PC-3 (cell line): ENCODE results near the gene DLG2. TPM values are rescaled to one million over a fixed set of nuclear protein-coding genes. Genes with fewer than 3 reads are reported as not detected.
"Not testable (repeated sequence)": the region's sequence is repeated elsewhere in the genome, so short reads cannot be mapped to it uniquely, and the experiment has no call there.

Experiments used
- ATAC-seq: fragments of 200-7000 bp; cut with Tn5 transposase; 2 replicates; pipeline ENCODE4 v1.9.1; 2020; ENCODE audit warnings: mild to moderate bottlenecking, moderate library complexity
- BruUV-seq: library from RNA; stranded (reverse); fragments of 400-500 nt; replicated peaks from 2 replicates; lab custom pipeline; 2021; lab: Mats Ljungman, UMichigan
- CTCF ChIA-PET: fragments of 300-600 bp; sonication (Branson Sonifier 250); formaldehyde crosslinking; loops from one replicate; lab custom pipeline; 2022; ENCODE audit warnings: antibody characterized with exemption; lab: Charles Lee
- POLR2A ChIA-PET: fragments of 300-600 bp; sonication (Branson Sonifier 250); formaldehyde crosslinking; loops from one replicate; lab custom pipeline; 2022; ENCODE audit warnings: antibody characterized with exemption; ENCODE audit not compliant: unreplicated experiment; lab: Charles Lee
- DNase-seq: peaks from one replicate; pipeline ENCODE4 v3.0.0-alpha.2; 2015
- H2AFZ ChIP-seq: fragments of 300-600 bp; sonication (generic); 2 replicates; pipeline ENCODE4 v1.6.0; 2016; ENCODE audit warnings: antibody characterized with exemption, low read length
- H3F3A ChIP-seq: fragments of 300-600 bp; sonication (generic); one replicate; pipeline ENCODE4 v1.6.0; 2017; ENCODE audit warnings: antibody characterized with exemption, low read length, control low read depth, mild to moderate bottlenecking; ENCODE audit not compliant: unreplicated experiment
- H3K27ac ChIP-seq: fragments of 300-600 bp; sonication (generic); 2 replicates; pipeline ENCODE4 v1.5.1; 2016; ENCODE audit warnings: mild to moderate bottlenecking, low read length
- H3K27me3 ChIP-seq: fragments of 300-600 bp; sonication (generic); 2 replicates; pipeline ENCODE4 v1.6.1; 2016; ENCODE audit warnings: low read length, mixed read lengths
- H3K36me3 ChIP-seq: fragments of 300-600 bp; sonication (generic); 2 replicates; pipeline ENCODE4 v1.6.1; 2016; ENCODE audit warnings: low read depth, mixed run types, low read length, mixed read lengths
- H3K4me1 ChIP-seq: fragments of 300-600 bp; sonication (generic); 2 replicates; pipeline ENCODE4 v1.5.1; 2016; ENCODE audit warnings: low read length; ENCODE audit not compliant: insufficient read depth
- H3K4me2 ChIP-seq: fragments of 300-600 bp; sonication (generic); 2 replicates; pipeline ENCODE4 v1.6.0; 2016; ENCODE audit warnings: low read length
- H3K4me3 ChIP-seq: fragments of 300-600 bp; sonication (generic); 2 replicates; pipeline ENCODE4 v1.5.1; 2016; ENCODE audit warnings: mild to moderate bottlenecking, low read length, mixed read lengths
- H3K79me2 ChIP-seq: fragments of 300-600 bp; sonication (generic); 2 replicates; pipeline ENCODE4 v1.6.1; 2017; ENCODE audit warnings: low read length, mixed read lengths
- H3K9ac ChIP-seq: fragments of 300-600 bp; sonication (generic); 2 replicates; pipeline ENCODE4 v1.6.0; 2016; ENCODE audit warnings: mild to moderate bottlenecking, low read length
- H3K9me2 ChIP-seq: fragments of 300-600 bp; sonication (generic); replicated peaks from 2 replicates; pipeline ENCODE4 v1.6.1; 2016; ENCODE audit warnings: mixed run types, low read length, mixed read lengths
- H3K9me3 ChIP-seq: fragments of 300-600 bp; sonication (generic); 2 replicates; pipeline ENCODE4 v1.6.1; 2016; ENCODE audit warnings: low read length, mixed read lengths
- H4K20me1 ChIP-seq: fragments of 300-600 bp; sonication (generic); 2 replicates; pipeline ENCODE4 v1.6.1; 2016; ENCODE audit warnings: low read length, mixed read lengths
- EZH2 ChIP-seq: fragments of 300-600 bp; sonication (generic); IDR thresholded peaks from one replicate; pipeline ENCODE4 v1.6.1; 2017; ENCODE audit warnings: antibody characterized with exemption, mild to moderate bottlenecking, low read length; ENCODE audit not compliant: unreplicated experiment
- EZH2phosphoT487 ChIP-seq: fragments of 300-600 bp; sonication (generic); IDR thresholded peaks from 2 replicates; pipeline ENCODE4 v1.6.1; 2018; ENCODE audit warnings: mild to moderate bottlenecking, antibody characterized with exemption, low read length, borderline replicate concordance
- intact Hi-C: fragments of 100-400 bp; cut with micrococcal nuclease; formaldehyde crosslinking; loops from 2 replicates; pipeline ENCODE4 v1.9.0; 2023
- total RNA-seq: library from RNA; depleted of rRNA; stranded (reverse); fragments of >200 nt; gene quantifications from 2 replicates; pipeline ENCODE4 v1.2.3, GENCODE V29; 2014
- TF ChIP-seq, protein P1 (sequence below): fragments of 300-600 bp; sonication (generic); conservative IDR thresholded peaks from 2 replicates; pipeline ENCODE4 v1.5.1; 2017; ENCODE audit warnings: antibody characterized with exemption, low read depth, mild to moderate bottlenecking, low read length

DLG2 gene
- total RNA-seq, 1 experiment from 2014 or later = 0.58 TPM

DNA sequence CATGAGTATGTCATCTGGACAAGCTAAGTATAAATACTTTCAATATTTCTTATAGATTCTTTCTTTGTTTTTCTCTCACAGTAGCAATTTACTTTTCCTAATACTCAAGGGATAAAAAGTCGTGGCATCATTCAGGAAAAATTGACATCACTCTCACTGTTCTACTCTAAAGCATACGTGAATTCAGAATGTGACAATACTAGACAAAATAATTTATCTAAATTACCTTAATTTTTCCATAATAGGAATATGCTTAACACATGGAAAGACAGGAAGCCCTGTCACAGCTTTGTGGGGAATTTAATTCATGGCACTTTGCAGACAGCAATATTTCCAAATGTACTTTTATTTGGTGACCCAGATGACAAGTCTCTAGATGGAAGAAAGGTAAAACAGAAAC lies 394.6 kb downstream of the DLG2 start:
- H3K27ac ChIP-seq = no peak overlapping the region
- ATAC-seq (no peak), DNase-seq (no peak)
- H3K36me3 ChIP-seq = no peaks in the 10 kb centered on the region
- no peaks in the 10 kb centered on the region for H3K79me2 ChIP-seq
- no peak overlapping the region for H3K9ac ChIP-seq
- H3K27me3 ChIP-seq = no peaks in the 10 kb centered on the region
- H2AFZ ChIP-seq = no peak overlapping the region
- CTCF ChIA-PET = no interaction called here
- no peak for TF ChIP-seq EZH2
- TF ChIP-seq, protein P1, sequence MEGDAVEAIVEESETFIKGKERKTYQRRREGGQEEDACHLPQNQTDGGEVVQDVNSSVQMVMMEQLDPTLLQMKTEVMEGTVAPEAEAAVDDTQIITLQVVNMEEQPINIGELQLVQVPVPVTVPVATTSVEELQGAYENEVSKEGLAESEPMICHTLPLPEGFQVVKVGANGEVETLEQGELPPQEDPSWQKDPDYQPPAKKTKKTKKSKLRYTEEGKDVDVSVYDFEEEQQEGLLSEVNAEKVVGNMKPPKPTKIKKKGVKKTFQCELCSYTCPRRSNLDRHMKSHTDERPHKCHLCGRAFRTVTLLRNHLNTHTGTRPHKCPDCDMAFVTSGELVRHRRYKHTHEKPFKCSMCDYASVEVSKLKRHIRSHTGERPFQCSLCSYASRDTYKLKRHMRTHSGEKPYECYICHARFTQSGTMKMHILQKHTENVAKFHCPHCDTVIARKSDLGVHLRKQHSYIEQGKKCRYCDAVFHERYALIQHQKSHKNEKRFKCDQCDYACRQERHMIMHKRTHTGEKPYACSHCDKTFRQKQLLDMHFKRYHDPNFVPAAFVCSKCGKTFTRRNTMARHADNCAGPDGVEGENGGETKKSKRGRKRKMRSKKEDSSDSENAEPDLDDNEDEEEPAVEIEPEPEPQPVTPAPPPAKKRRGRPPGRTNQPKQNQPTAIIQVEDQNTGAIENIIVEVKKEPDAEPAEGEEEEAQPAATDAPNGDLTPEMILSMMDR = no peak
- no peak for TF ChIP-seq EZH2phosphoT487
- H3K4me2 ChIP-seq = no peak overlapping the region
- no peaks in the 10 kb centered on the region for H3K9me2 ChIP-seq
- H4K20me1 ChIP-seq = no peaks in the 10 kb centered on the region
- no TSS peak for BruUV-seq
- no peaks in the 10 kb centered on the region for H3K9me3 ChIP-seq
- H3K4me1 ChIP-seq = no peaks in the 10 kb centered on the region
- no peak overlapping the region for H3K4me3 ChIP-seq
- H3F3A ChIP-seq = no peaks in the 10 kb centered on the region
- POLR2A ChIA-PET = no interaction called here
- intact Hi-C loops = no loop called here

DNA sequence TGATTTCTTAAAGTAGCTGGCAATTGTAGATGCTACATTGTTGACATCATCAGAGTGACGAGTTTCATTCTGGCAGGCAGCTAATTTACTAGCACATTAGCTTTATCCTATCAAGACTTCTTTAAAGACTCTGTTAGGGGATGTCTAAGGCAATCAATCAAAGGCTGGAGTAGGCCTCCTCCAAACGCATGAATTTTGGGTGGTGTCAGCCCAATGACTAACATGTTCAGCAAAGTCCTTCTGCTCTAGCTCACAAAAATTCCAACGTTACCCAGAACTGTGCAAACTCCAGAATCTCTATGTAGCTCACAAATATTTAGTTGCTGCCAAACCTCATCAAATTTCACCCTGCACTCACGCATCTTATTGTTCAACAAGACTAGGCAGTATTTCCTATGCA lies 395.6 kb downstream of the DLG2 start:
- no peak overlapping the region for H3K27ac ChIP-seq
- ATAC-seq (no peak), DNase-seq (no peak)
- no peak overlapping the region for H3K4me3 ChIP-seq
- CTCF ChIA-PET = no interaction called here
- H3F3A ChIP-seq = no peaks in the 10 kb centered on the region
- TF ChIP-seq EZH2phosphoT487 (no peak), EZH2 (no peak)
- TF ChIP-seq, protein P1 = no peak
- H3K4me1 ChIP-seq = no peaks in the 10 kb centered on the region
- intact Hi-C loops = no loop called here
- H3K36me3 ChIP-seq = no peaks in the 10 kb centered on the region
- no peak overlapping the region for H3K4me2 ChIP-seq
- no peak overlapping the region for H3K9ac ChIP-seq
- POLR2A ChIA-PET = no interaction called here
- H3K79me2 ChIP-seq = no peaks in the 10 kb centered on the region
- no peaks in the 10 kb centered on the region for H3K27me3 ChIP-seq
- no peaks in the 10 kb centered on the region for H3K9me2 ChIP-seq
- H3K9me3 ChIP-seq = no peaks in the 10 kb centered on the region
- H2AFZ ChIP-seq = no peak overlapping the region
- BruUV-seq = no TSS peak
- H4K20me1 ChIP-seq = no peaks in the 10 kb centered on the region

GRCh38 chr11:85229723-85230122 lies 397.4 kb downstream of the DLG2 start:
- H3K79me2 ChIP-seq, H3K27ac ChIP-seq, H3K27me3 ChIP-seq, H3K9me2 ChIP-seq, CTCF ChIA-PET, H2AFZ ChIP-seq, H3K9me3 ChIP-seq, ATAC-seq, H3K9ac ChIP-seq, H4K20me1 ChIP-seq, POLR2A ChIA-PET, BruUV-seq, DNase-seq, H3K4me3 ChIP-seq, H3K4me1 ChIP-seq, intact Hi-C loops, H3K36me3 ChIP-seq, H3F3A ChIP-seq, H3K4me2 ChIP-seq: not testable (repeated sequence)
